ENCODE results near the gene P2RY13. TPM values are rescaled to one million over a fixed set of nuclear protein-coding genes. Genes with fewer than 3 reads are reported as not detected.
A peak's percentile ranks its signal among the peaks of the same experiment; 100 is the strongest.

The P2RY13 gene
- total RNA-seq, 1 donor from 2014 or later, result not detected

DNA sequence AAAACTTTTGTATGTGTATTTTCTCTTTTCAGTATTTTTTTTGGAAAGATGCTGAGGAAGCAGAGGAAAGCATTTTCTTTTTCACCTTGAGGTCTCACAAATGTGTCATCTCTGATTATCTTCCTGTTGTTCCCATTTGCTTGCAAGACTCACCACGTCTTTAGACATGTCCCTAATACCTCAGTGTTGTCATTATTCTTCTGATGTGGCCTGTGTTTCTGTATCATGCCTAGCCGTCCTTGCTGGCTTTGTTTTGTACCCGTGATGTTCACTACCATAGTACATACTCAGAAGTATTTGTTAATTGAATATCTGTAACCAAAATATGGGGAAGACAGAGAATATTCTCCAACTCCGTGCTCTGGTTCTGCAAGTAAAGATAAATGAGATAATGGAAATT is 46.0 kb downstream of the P2RY13 start:
- no peaks in the 10 kb centered on the region for H3K27me3 Mint-ChIP-seq (ENCODE audit: low read depth)
- H3K27ac Mint-ChIP-seq, result peak overlapping the region; percentile 19
- no peak overlapping the region for H3K4me3 Mint-ChIP-seq (ENCODE audit: low read depth)
- intact Hi-C loops (cut with micrococcal nuclease), result loop anchor here (1.0 to 10.0 kb wide), 5 partner anchors 56 to 359 kb away; partner anchors contain the start of genes GPR171 and MED12L
- no peaks in the 10 kb centered on the region for H3K9me3 Mint-ChIP-seq
- H3K36me3 Mint-ChIP-seq (ENCODE audit: low read depth), result no peaks in the 10 kb centered on the region
- DNase-seq (ENCODE audit: low spot score), result no peak
- H3K4me1 Mint-ChIP-seq (ENCODE audit: low read depth), result peaks cover 42% of the 10 kb centered on the region

- intact Hi-C loops (cut with micrococcal nuclease), result loop anchor here (1.0 to 10.0 kb wide), 5 partner anchors 56 to 358 kb away; partner anchors contain the start of genes GPR171 and MED12L
- no peaks in the 10 kb centered on the region for H3K27me3 Mint-ChIP-seq (ENCODE audit: low read depth)
- no peaks in the 10 kb centered on the region for H3K9me3 Mint-ChIP-seq
- peak overlapping the region; percentile 19 for H3K27ac Mint-ChIP-seq
- H3K4me3 Mint-ChIP-seq (ENCODE audit: low read depth), result no peak overlapping the region
- no peak for DNase-seq (ENCODE audit: low spot score)
- no peaks in the 10 kb centered on the region for H3K36me3 Mint-ChIP-seq (ENCODE audit: low read depth)
- H3K4me1 Mint-ChIP-seq (ENCODE audit: low read depth), result peaks cover 47% of the 10 kb centered on the region
Measured at GRCh38 chr3:151282921-151283320, 46.4 kb downstream of the P2RY13 start.

DNA sequence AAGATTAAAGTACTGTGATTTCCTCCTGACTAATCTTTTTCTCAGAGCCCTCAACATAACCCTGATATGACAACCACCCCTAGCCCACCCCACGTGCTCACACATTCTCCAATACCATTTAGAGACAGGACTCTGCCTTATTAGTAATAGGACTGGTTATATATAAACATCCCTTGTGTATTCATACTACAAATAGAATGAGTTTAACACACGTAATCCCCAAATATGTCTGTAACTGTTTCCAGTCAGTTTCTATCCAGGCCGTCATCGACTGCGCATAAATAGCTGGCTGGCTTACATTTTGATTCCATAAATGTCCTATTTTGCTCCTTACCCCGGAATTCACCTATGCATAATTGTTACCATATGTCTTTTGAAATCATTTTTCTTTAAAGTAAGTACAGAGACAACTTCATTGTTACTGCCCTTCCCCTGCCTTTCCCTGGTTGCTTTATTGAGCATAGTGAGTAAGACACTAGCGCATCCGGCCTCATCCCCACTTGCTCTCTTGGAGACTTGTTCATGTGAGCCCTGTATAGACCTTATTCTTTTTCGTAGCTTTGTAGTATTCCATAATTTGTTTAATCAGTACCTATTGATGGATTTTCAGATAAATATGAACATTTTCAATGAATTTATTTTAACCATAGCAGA is 47.6 kb downstream of the P2RY13 start:
- Mint-ChIP-seq H3K36me3 (ENCODE audit: low read depth) (no peaks in the 10 kb centered on the region), H3K27ac (no peak overlapping the region), H3K4me3 (ENCODE audit: low read depth) (no peak overlapping the region), H3K9me3 (no peaks in the 10 kb centered on the region), H3K4me1 (ENCODE audit: low read depth) (peaks cover 51% of the 10 kb centered on the region), H3K27me3 (ENCODE audit: low read depth) (no peaks in the 10 kb centered on the region)
- no peak for DNase-seq (ENCODE audit: low spot score)
- intact Hi-C loops (cut with micrococcal nuclease), result loop anchor here (10.0 kb wide), 2 partner anchors 197 to 357 kb away; partner anchors contain the start of gene MED12L

GRCh38 chr3:151278230-151278629 is 51.1 kb downstream of the P2RY13 start, which contains the start of gene P2RY14:
Gene P2RY14 (minus strand): TSS chr3:151278542. CDS start chr3:151214316, 64,226 bp downstream.
- Mint-ChIP-seq H3K27ac (peak within 1 kb of the TSS; percentile 53), H3K4me3 (ENCODE audit: low read depth) (peak within 1 kb of the TSS; percentile 23), H3K9me3 (no peaks in the 10 kb centered on the region), H3K36me3 (ENCODE audit: low read depth) (no peaks in the 10 kb centered on the region), H3K4me1 (ENCODE audit: low read depth) (peaks cover 62% of the 10 kb centered on the region), H3K27me3 (ENCODE audit: low read depth) (no peaks in the 10 kb centered on the region)
- no peak for DNase-seq (ENCODE audit: low spot score)
- intact Hi-C loops (cut with micrococcal nuclease), result loop anchor here (1.0 kb wide), 1 partner anchor 51 kb away; no protein-coding TSS in a partner anchor

- Mint-ChIP-seq H3K36me3 (ENCODE audit: low read depth) (no peaks in the 10 kb centered on the region), H3K4me1 (ENCODE audit: low read depth) (peaks cover 54% of the 10 kb centered on the region), H3K9me3 (no peaks in the 10 kb centered on the region), H3K27me3 (ENCODE audit: low read depth) (no peaks in the 10 kb centered on the region), H3K4me3 (ENCODE audit: low read depth) (peak overlapping the region; percentile 45), H3K27ac (peak overlapping the region; percentile 10)
- DNase-seq (ENCODE audit: low spot score), result no peak
- intact Hi-C loops (cut with micrococcal nuclease), result no loop called here
Measured at GRCh38 chr3:151276687-151277042, 52.7 kb downstream of the P2RY13 start.

Other genes with a start within 250 kb of the P2RY13 start
- 7.1 and 8.7 TPM in 2 replicates for gene MED12L, start 243.9 kb downstream of the P2RY13 start, total RNA-seq
- 232 TPM in 2 replicates for gene GPR171, start 126.3 kb downstream of the P2RY13 start, total RNA-seq
- gene P2RY14, start 51.0 kb downstream of the P2RY13 start, total RNA-seq, result 0.18 and 0.34 TPM in 2 replicates
- 1.1 and 1.2 TPM in 2 replicates for gene GPR87, start 12.7 kb downstream of the P2RY13 start, total RNA-seq
- gene P2RY12, start 55.2 kb upstream of the P2RY13 start, total RNA-seq, result not detected in 2 replicates
- not detected in 2 replicates for gene IGSF10, start 131.5 kb upstream of the P2RY13 start, total RNA-seq

Data from activated T-helper 2 cell treated with anti-CD3 and anti-CD28 coated beads, Interferon-gamma antibody, Interleukin-2, Interleukin-4, amounts not matched to agents 10 μg/mL and 5 μg/mL and 100 μg/mL, durations not matched to agents 14 hours and 24 hours and 36 hours (primary cell).